ENCODE measurements around the gene NAP1L4. TPM values are rescaled to one million over a fixed set of nuclear protein-coding genes. Genes with fewer than 3 reads are reported as not detected.
A peak's percentile ranks its signal among the peaks of the same experiment; 100 is the strongest.

The NAP1L4 gene
- 116 TPM for polyA plus RNA-seq
- long read RNA-seq, donor 1, partial matches to known transcripts = 0 of 5 reads
- long read RNA-seq, donor 1, other reads (novel, unspliced or antisense) = 0 of 5 reads
- long read RNA-seq, donor 2, partial matches to known transcripts = 16 of 21 reads
- long read RNA-seq, donor 2, other reads (novel, unspliced or antisense) = 0 of 21 reads
- long read RNA-seq, donor 3 = 0 reads
- long read RNA-seq, donor 4 = 0 reads
- long read RNA-seq, donor 5, partial matches to known transcripts = 0 of 4 reads
- long read RNA-seq, donor 5, other reads (novel, unspliced or antisense) = 0 of 4 reads
- long read RNA-seq, donor 6, partial matches to known transcripts = 9 of 17 reads
- long read RNA-seq, donor 6, other reads (novel, unspliced or antisense) = 0 of 17 reads
- long read RNA-seq, donor 7, partial matches to known transcripts = 5 of 8 reads
- long read RNA-seq, donor 7, other reads (novel, unspliced or antisense) = 0 of 8 reads
- long read RNA-seq, donor 8, transcript NAP1L4-201 (16 exons, 2,511 nt) = minor isoform, 5 of 31 reads
- long read RNA-seq, donor 8, transcript NAP1L4-222 (15 exons, 2,479 nt) = major isoform, 8 of 31 reads
- long read RNA-seq, donor 8, partial matches to known transcripts = 16 of 31 reads
- long read RNA-seq, donor 8, other reads (novel, unspliced or antisense) = 0 of 31 reads
- long read RNA-seq, donor 9, transcript NAP1L4-222 (15 exons, 2,479 nt) = major isoform, 5 of 13 reads
- long read RNA-seq, donor 9, partial matches to known transcripts = 6 of 13 reads
- long read RNA-seq, donor 9, other reads (novel, unspliced or antisense) = 0 of 13 reads
- long read RNA-seq, donor 10, transcript NAP1L4-222 (15 exons, 2,479 nt) = major isoform, 7 of 25 reads
- long read RNA-seq, donor 10, partial matches to known transcripts = 15 of 25 reads
- long read RNA-seq, donor 10, other reads (novel, unspliced or antisense) = 0 of 25 reads
- long read RNA-seq, donor 11, partial matches to known transcripts = 0 of 5 reads
- long read RNA-seq, donor 11, other reads (novel, unspliced or antisense) = 0 of 5 reads

DNA sequence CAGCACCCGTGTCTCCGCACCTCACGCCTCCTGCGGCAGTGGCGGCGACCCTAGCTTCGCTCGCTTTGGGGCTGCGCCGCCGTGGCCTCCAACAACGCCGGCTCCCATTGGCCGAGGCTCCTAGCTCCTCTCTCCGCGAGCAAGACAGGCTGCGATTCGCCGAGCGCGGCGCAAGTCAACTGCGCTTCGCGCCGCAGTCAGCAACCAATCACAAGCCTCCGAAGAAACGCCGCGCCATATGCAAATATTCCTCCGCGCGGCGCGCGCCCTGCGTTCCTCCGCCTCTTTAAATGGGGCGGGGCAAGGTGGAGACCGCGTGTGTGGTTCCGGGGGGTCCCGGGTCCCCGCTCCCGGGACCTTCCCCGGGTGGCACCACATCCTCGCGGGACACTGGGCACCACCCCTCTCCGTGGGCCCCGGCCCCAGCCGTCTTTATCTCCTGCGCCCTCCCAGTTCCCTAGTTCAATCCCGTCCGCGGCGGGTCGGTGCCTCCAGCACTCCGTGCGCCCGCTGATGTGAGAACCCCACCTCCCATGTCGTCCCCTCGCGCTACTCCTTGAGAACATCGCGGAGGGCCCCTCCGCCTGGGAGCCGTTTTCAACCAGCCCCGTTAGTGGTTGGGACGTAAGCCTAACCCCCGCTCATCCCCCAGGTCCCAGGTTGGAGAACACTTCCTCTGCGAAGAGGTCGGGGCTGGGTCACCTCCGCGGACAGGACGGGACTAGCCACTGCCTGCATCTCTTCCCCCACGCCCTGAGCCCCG is at the start of gene NAP1L4:
Gene NAP1L4, minus strand, starts transcription at position 96 of the 763 bp plus-strand sequence. CDS start 13,109 bp downstream, outside the sequence.
- H3K4me3 ChIP-seq (ENCODE audit: low read length) = peak within 1 kb of the TSS; percentile 90
- H3K9me3 ChIP-seq (ENCODE audit: control insufficient read depth, low read depth, low read length) = no peaks in the 10 kb centered on the region
- peak within 1 kb of the TSS; percentile 97 for H3K27ac ChIP-seq (ENCODE audit: low read length)
- WGBS (ENCODE audit: insufficient coverage, low lambda C conversion rate) = no CpG with 5 or more reads among the region's 77 CpGs
- H3K4me1 ChIP-seq (ENCODE audit: control insufficient read depth, insufficient read depth, low read length) = peaks cover 22% of the 10 kb centered on the region
- DNase-seq = peak; percentile 98
- H3K36me3 ChIP-seq (ENCODE audit: control insufficient read depth, insufficient read depth, low read length) = peaks cover 3% of the 10 kb centered on the region
- H3K27me3 ChIP-seq (ENCODE audit: control insufficient read depth, insufficient read depth, low read length) = no peaks in the 10 kb centered on the region

DNA sequence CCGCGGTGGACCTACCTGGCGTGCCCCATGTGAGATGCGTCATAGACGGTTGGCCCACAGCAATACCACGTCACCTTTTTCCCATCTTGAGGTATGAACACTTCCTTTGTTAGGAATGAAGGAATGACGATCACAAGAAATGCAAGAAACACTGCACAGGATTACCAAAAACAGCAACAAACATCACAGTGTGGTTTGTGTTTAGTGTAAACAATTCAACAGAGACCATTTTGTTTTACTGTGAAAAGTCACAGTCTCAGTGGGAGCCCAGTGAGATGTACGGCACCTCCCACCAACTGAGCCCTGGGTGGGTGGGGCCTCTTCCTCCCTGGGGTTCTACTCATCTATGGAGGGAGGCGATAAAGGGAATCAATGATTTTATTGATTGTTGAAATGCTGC is 48.8 kb upstream of the NAP1L4 start:
- Histone ChIP-seq H3K9me3 (ENCODE audit: control insufficient read depth, low read depth, low read length) (no peaks in the 10 kb centered on the region), H3K4me1 (ENCODE audit: control insufficient read depth, insufficient read depth, low read length) (peaks cover 17% of the 10 kb centered on the region), H3K36me3 (ENCODE audit: control insufficient read depth, insufficient read depth, low read length) (peaks cover 60% of the 10 kb centered on the region), H3K27me3 (ENCODE audit: control insufficient read depth, insufficient read depth, low read length) (no peaks in the 10 kb centered on the region), H3K27ac (ENCODE audit: low read length) (no peak overlapping the region), H3K4me3 (ENCODE audit: low read length) (no peak overlapping the region)
- WGBS (ENCODE audit: insufficient coverage, low lambda C conversion rate) = 100% methylated on average over 1 of the region's 9 CpGs
- DNase-seq = no peak

- Histone ChIP-seq H3K27me3 (ENCODE audit: control insufficient read depth, insufficient read depth, low read length) (no peaks in the 10 kb centered on the region), H3K27ac (ENCODE audit: low read length) (no peak overlapping the region), H3K36me3 (ENCODE audit: control insufficient read depth, insufficient read depth, low read length) (peaks cover 58% of the 10 kb centered on the region), H3K4me1 (ENCODE audit: control insufficient read depth, insufficient read depth, low read length) (peaks cover 12% of the 10 kb centered on the region), H3K9me3 (ENCODE audit: control insufficient read depth, low read depth, low read length) (no peaks in the 10 kb centered on the region), H3K4me3 (ENCODE audit: low read length) (no peak overlapping the region)
- WGBS (ENCODE audit: insufficient coverage, low lambda C conversion rate) = no CpG with 5 or more reads among the region's 12 CpGs
- DNase-seq = no peak
These were observed 45.8 kb upstream of the NAP1L4 start for GRCh38 chr11:3037945-3038271.

- 100% methylated on average over 1 of the region's 24 CpGs for WGBS (ENCODE audit: insufficient coverage, low lambda C conversion rate)
- DNase-seq = peak; percentile 61 to 62
- Histone ChIP-seq H3K9me3 (ENCODE audit: control insufficient read depth, low read depth, low read length) (no peaks in the 10 kb centered on the region), H3K27me3 (ENCODE audit: control insufficient read depth, insufficient read depth, low read length) (no peaks in the 10 kb centered on the region), H3K4me1 (ENCODE audit: control insufficient read depth, insufficient read depth, low read length) (peaks cover 6% of the 10 kb centered on the region), H3K27ac (ENCODE audit: low read length) (no peak overlapping the region), H3K36me3 (ENCODE audit: control insufficient read depth, insufficient read depth, low read length) (peaks cover 61% of the 10 kb centered on the region), H3K4me3 (ENCODE audit: low read length) (no peak overlapping the region)
These were observed 45.2 kb upstream of the NAP1L4 start for GRCh38 chr11:3037040-3037944.

DNA sequence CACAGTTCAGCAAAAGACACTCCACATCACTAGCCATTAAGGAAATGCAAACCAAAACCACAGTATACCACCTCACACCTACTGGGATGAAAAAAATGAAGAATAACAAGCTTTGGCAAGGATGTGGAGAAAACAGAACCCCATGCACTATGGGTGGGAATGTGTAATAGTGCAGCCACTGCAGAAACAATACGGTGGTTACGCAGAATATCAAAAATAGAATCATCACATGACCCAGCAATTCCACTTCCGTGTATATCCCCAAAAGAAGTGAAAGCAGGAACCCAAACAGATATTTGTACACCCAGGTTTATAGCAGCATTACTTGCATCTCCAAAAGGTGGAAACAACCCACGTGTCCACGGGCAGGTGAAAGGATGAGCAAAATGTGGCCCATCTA is 44.3 kb upstream of the NAP1L4 start:
- DNase-seq = no peak
- peaks cover 2% of the 10 kb centered on the region for H3K4me1 ChIP-seq (ENCODE audit: control insufficient read depth, insufficient read depth, low read length)
- no CpG with 5 or more reads among the region's 5 CpGs for WGBS (ENCODE audit: insufficient coverage, low lambda C conversion rate)
- no peaks in the 10 kb centered on the region for H3K9me3 ChIP-seq (ENCODE audit: control insufficient read depth, low read depth, low read length)
- H3K4me3 ChIP-seq (ENCODE audit: low read length) = no peak overlapping the region
- H3K27me3 ChIP-seq (ENCODE audit: control insufficient read depth, insufficient read depth, low read length) = no peaks in the 10 kb centered on the region
- peaks cover 62% of the 10 kb centered on the region for H3K36me3 ChIP-seq (ENCODE audit: control insufficient read depth, insufficient read depth, low read length)
- no peak overlapping the region for H3K27ac ChIP-seq (ENCODE audit: low read length)

- DNase-seq = no peak
- no peaks in the 10 kb centered on the region for H3K27me3 ChIP-seq (ENCODE audit: control insufficient read depth, insufficient read depth, low read length)
- H3K9me3 ChIP-seq (ENCODE audit: control insufficient read depth, low read depth, low read length) = no peaks in the 10 kb centered on the region
- H3K4me1 ChIP-seq (ENCODE audit: control insufficient read depth, insufficient read depth, low read length) = no peaks in the 10 kb centered on the region
- no peak overlapping the region for H3K4me3 ChIP-seq (ENCODE audit: low read length)
- no peak overlapping the region for H3K27ac ChIP-seq (ENCODE audit: low read length)
- H3K36me3 ChIP-seq (ENCODE audit: control insufficient read depth, insufficient read depth, low read length) = peaks cover 57% of the 10 kb centered on the region
These were observed 43.2 kb upstream of the NAP1L4 start for GRCh38 chr11:3035333-3035732.

DNA sequence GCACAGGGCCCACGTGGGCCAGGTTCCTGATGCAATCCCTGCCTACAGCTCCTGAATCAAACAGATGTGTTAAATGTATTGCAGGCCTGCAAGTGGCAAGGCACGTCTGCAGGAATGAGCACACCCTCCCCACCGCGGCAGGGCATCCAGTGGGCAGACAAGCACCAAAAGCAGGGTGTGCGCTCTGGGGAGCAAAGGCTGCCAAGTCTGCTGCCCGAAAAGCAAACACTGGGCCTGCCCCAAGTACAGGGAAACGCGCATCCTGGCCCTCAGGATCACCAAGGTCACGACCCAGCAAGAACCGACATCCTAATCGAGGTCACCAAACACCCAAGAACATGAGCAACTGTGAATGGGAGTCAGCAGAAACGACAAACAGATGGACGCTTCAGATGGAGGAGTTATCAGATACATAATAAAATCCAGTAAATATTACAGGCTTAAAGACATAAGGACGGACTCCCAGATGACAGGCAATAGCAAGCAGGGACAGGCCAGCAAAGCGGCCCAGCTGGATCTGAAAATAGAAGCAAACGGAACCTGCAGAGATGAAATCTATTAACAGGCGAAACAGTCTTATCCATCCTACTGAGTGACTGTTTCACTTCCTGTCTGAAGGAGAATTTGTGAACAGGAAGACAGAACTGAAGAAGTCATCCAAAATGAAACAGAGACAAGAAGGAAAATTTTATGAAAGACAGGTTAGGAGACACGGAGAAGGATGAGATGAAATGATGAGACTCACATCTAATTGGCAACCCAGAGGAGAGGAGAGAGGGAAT is 38.4 kb upstream of the NAP1L4 start:
- Histone ChIP-seq H3K36me3 (ENCODE audit: control insufficient read depth, insufficient read depth, low read length) (peaks cover 55% of the 10 kb centered on the region), H3K9me3 (ENCODE audit: control insufficient read depth, low read depth, low read length) (no peaks in the 10 kb centered on the region), H3K4me1 (ENCODE audit: control insufficient read depth, insufficient read depth, low read length) (no peaks in the 10 kb centered on the region), H3K27me3 (ENCODE audit: control insufficient read depth, insufficient read depth, low read length) (no peaks in the 10 kb centered on the region), H3K27ac (ENCODE audit: low read length) (no peak overlapping the region), H3K4me3 (ENCODE audit: low read length) (no peak overlapping the region)
- no peak for DNase-seq
- WGBS (ENCODE audit: insufficient coverage, low lambda C conversion rate) = 81% methylated on average over 2 of the region's 18 CpGs

- no peaks in the 10 kb centered on the region for H3K4me1 ChIP-seq (ENCODE audit: control insufficient read depth, insufficient read depth, low read length)
- peaks cover 55% of the 10 kb centered on the region for H3K36me3 ChIP-seq (ENCODE audit: control insufficient read depth, insufficient read depth, low read length)
- no peak overlapping the region for H3K27ac ChIP-seq (ENCODE audit: low read length)
- no peak overlapping the region for H3K4me3 ChIP-seq (ENCODE audit: low read length)
- H3K27me3 ChIP-seq (ENCODE audit: control insufficient read depth, insufficient read depth, low read length) = no peaks in the 10 kb centered on the region
- DNase-seq = peak in 1 of 2 donors; percentile 57
- no peaks in the 10 kb centered on the region for H3K9me3 ChIP-seq (ENCODE audit: control insufficient read depth, low read depth, low read length)
- WGBS (ENCODE audit: insufficient coverage, low lambda C conversion rate) = no CpG with 5 or more reads among the region's 9 CpGs
These were observed 36.7 kb upstream of the NAP1L4 start for GRCh38 chr11:3028813-3029212.

GRCh38 chr11:3026803-3027202 is 34.7 kb upstream of the NAP1L4 start:
- H3K27ac ChIP-seq (ENCODE audit: low read length) = no peak overlapping the region
- no peaks in the 10 kb centered on the region for H3K9me3 ChIP-seq (ENCODE audit: control insufficient read depth, low read depth, low read length)
- H3K27me3 ChIP-seq (ENCODE audit: control insufficient read depth, insufficient read depth, low read length) = no peaks in the 10 kb centered on the region
- DNase-seq = no peak
- no peak overlapping the region for H3K4me3 ChIP-seq (ENCODE audit: low read length)
- no peaks in the 10 kb centered on the region for H3K4me1 ChIP-seq (ENCODE audit: control insufficient read depth, insufficient read depth, low read length)
- H3K36me3 ChIP-seq (ENCODE audit: control insufficient read depth, insufficient read depth, low read length) = peaks cover 53% of the 10 kb centered on the region
- 100% methylated on average over 1 of the region's 8 CpGs for WGBS (ENCODE audit: insufficient coverage, low lambda C conversion rate)
